Pancreas (tissue), 10 donors: ENCODE results near the gene EPB41L3. TPM values are rescaled to one million over a fixed set of nuclear protein-coding genes. Genes with fewer than 3 reads are reported as not detected.

Experiments
- ATAC-seq, 4 donors: fragments of 200-7000 bp; cut with Tn5 transposase; one replicate each; pipeline versions ENCODE4 v1.8.0 to v1.9.1; 2020; ENCODE audit warnings: mild to moderate bottlenecking in 4 of 4, moderate library complexity in 4 of 4
- DNase-seq, 6 donors: peaks; one replicate each; pipeline ENCODE4 v3.0.0-alpha.2; 2020
- FAIRE-seq: peaks from 2 replicates; lab custom pipeline; 2012; peaks lifted over from hg19 to GRCh38; lab: Jason Lieb, UNC
- H3K27ac ChIP-seq, 4 donors: fragments of 200-600 bp; sonication (generic); 1 replicate in 3 of 4; 2 replicates in 1 of 4; pipeline versions ENCODE4 v1.5.0 to v1.8.0; 2020
- H3K27me3 ChIP-seq, 4 donors: fragments of 200-600 bp; one replicate each; pipeline ENCODE4 v1.8.0; 2021
- H3K36me3 ChIP-seq, 3 donors: fragments of 200-600 bp; sonication (generic) in 1 of 3; one replicate each; pipeline versions ENCODE4 v1.5.0 to v1.8.0; 2020 to 2021
- H3K4me1 ChIP-seq, 3 donors: fragments of 200-600 bp; one replicate each; pipeline ENCODE4 v1.8.0; 2021
- H3K4me3 ChIP-seq, 4 donors: fragments of 200-600 bp; sonication (generic) in 2 of 4; one replicate each; pipeline versions ENCODE4 v1.5.0 to v1.8.0; 2020 to 2021
- H3K9me3 ChIP-seq, 4 donors: fragments of 200-600 bp; one replicate each; pipeline ENCODE4 v1.8.0; 2021
- CTCF ChIP-seq, 4 donors: fragments of 200-600 bp; sonication (generic) in 3 of 4; IDR thresholded peaks; one replicate each; pipeline versions ENCODE4 v1.5.0 to v1.8.0; 2021; ENCODE audit warnings: antibody characterized with exemption in 4 of 4
- WGBS, 2 donors: extraction: QIAGEN DNeasy Blood & Tissue Kit; methylation state at CpG; one replicate each; pipeline ENCODE4 v1.1.7; 2013; 5-methylcytosine and 5-hydroxymethylcytosine counted together
- intact Hi-C, 3 donors: fragments of 100-400 bp; cut with DNase I; formaldehyde crosslinking; loops; one replicate each; pipeline versions ENCODE4 v1.11.1 to v1.14.2; 2022
- polyA plus RNA-seq, 2 donors: library from polyadenylated mRNA; stranded (reverse); fragments of 200-250 nt; gene quantifications; one replicate each; pipeline ENCODE4 v1.2.3, GENCODE V29; 2013
- total RNA-seq, 6 donors: library from RNA; stranded (reverse); fragmentation: NEBNext Ultra II Directional in 4 of 6; extraction: Animal tissue kit (Norgen Biotek cat#: 25700) in 4 of 6; gene quantifications; one replicate each; pipeline versions ENCODE4 v1.2.1 to v1.2.4, GENCODE V29; 2021 to 2023
- donor health status: healthy with polysubstance abuse.
- donor health status: DM: no; HTN: no; CAD: no; lungs with moderate emphysema.
- donor health status: DM: no; HTN: no; CAD: no.
- donor health status: control.
- donor health status: control.
- donor health status: Bipolar disorder and iron deficiency.
- donor health status: DM: yes; HTN: yes; CAD: no.
- donor health status: DM: no; HTN: no; CAD: no.
- donor health status: DM: no; HTN: no; CAD: no.
- donor health status: DM: yes; HTN: yes; CAD: no.

EPB41L3 gene
- total and polyA plus RNA-seq, 8 donors, result 3.8 to 18.3 (median 11.1) TPM

- 96% methylated on average over 5 of the region's 5 CpGs for WGBS, 2 donors
Observed at GRCh38 chr18:5481621-5482020, 62.2 kb downstream of the EPB41L3 start.

GRCh38 chr18:5478261-5478660 lies 65.5 kb downstream of the EPB41L3 start:
- Histone ChIP-seq H3K27ac (no peak overlapping the region), H3K27me3 (no peaks in the 10 kb centered on the region), H3K4me1 (no peaks in the 10 kb centered on the region), H3K4me3 (no peak overlapping the region), H3K9me3 (no peaks in the 10 kb centered on the region), H3K36me3 (no peaks in the 10 kb centered on the region)
- no peak for TF ChIP-seq CTCF (IDR thresholded peaks at IDR 0.05)
- DNase-seq (no peak), FAIRE-seq (no peak), ATAC-seq (no peak)
- 29 to 34% methylated on average over 4 of the region's 4 CpGs for WGBS, 2 donors
- intact Hi-C loops, result no loop called here

More at GRCh38 chr18:5481621-5482020, 62.2 kb downstream of the EPB41L3 start:
- no peaks in the 10 kb centered on the region for H3K36me3 ChIP-seq
- H3K27ac ChIP-seq, result no peak overlapping the region
- H3K4me1 ChIP-seq, result no peaks in the 10 kb centered on the region
- DNase-seq (no peak), FAIRE-seq (no peak), ATAC-seq (no peak)
- H3K27me3 ChIP-seq, result no peaks in the 10 kb centered on the region
- H3K9me3 ChIP-seq, result no peaks in the 10 kb centered on the region
- H3K4me3 ChIP-seq, result no peak overlapping the region
- TF ChIP-seq CTCF (IDR thresholded peaks at IDR 0.05), result no peak
- intact Hi-C loops, result no loop called here

- whole genome bisulfite sequencing, 2 donors, result 80% methylated on average over 6 of the region's 6 CpGs
- H3K27ac ChIP-seq, result no peak overlapping the region
- FAIRE-seq (no peak), ATAC-seq (no peak), DNase-seq (no peak)
- H3K27me3 ChIP-seq, result no peaks in the 10 kb centered on the region
- intact Hi-C loops, result no loop called here
- no peaks in the 10 kb centered on the region for H3K36me3 ChIP-seq
- no peak for TF ChIP-seq CTCF (IDR thresholded peaks at IDR 0.05)
- no peak overlapping the region for H3K4me3 ChIP-seq
- no peaks in the 10 kb centered on the region for H3K9me3 ChIP-seq
- H3K4me1 ChIP-seq, result no peaks in the 10 kb centered on the region
Observed at GRCh38 chr18:5476961-5477800, 66.6 kb downstream of the EPB41L3 start.

- Histone ChIP-seq H3K27me3 (no peaks in the 10 kb centered on the region), H3K4me1 (no peaks in the 10 kb centered on the region), H3K9me3 (no peaks in the 10 kb centered on the region), H3K27ac (no peak overlapping the region), H3K36me3 (no peaks in the 10 kb centered on the region), H3K4me3 (no peak overlapping the region)
- WGBS, 2 donors, result 58 to 65% methylated on average over 8 of the region's 8 CpGs
- DNase-seq (no peak), ATAC-seq (peak in 3 of 4 donors; percentile 45 to 84 (median 68)), FAIRE-seq (no peak)
- no peak for TF ChIP-seq CTCF (IDR thresholded peaks at IDR 0.05)
- intact Hi-C loops, result no loop called here
Observed at GRCh38 chr18:5475267-5475666, 68.5 kb downstream of the EPB41L3 start.

- Histone ChIP-seq H3K36me3 (no peaks in the 10 kb centered on the region), H3K9me3 (no peaks in the 10 kb centered on the region), H3K4me3 (no peak overlapping the region), H3K27me3 (no peaks in the 10 kb centered on the region), H3K4me1 (no peaks in the 10 kb centered on the region), H3K27ac (no peak overlapping the region)
- TF ChIP-seq CTCF (IDR thresholded peaks at IDR 0.05), result no peak
- FAIRE-seq (no peak), ATAC-seq (no peak), DNase-seq (no peak)
- 91 to 95% methylated on average over 12 to 13 of the region's 13 CpGs for WGBS, 2 donors
- intact Hi-C loops, result no loop called here
Observed at GRCh38 chr18:5469340-5469739, 74.5 kb downstream of the EPB41L3 start.
